Urinary bladder (tissue), 4 donors: ENCODE measurements around the gene UTF1. TPM values are rescaled to one million over a fixed set of nuclear protein-coding genes. Genes with fewer than 3 reads are reported as not detected.
"Not testable (repeated sequence)": the region's sequence is repeated elsewhere in the genome, so short reads cannot be mapped to it uniquely, and the experiment has no call there.

Experiments
- DNase-seq: peaks from one replicate; pipeline ENCODE4 v3.0.0-alpha.2; 2015; ENCODE audit errors: extremely low spot score
- H3K27ac ChIP-seq: one replicate; pipeline ENCODE4 v1.5.1; 2013; ENCODE audit warnings: low read depth, mild to moderate bottlenecking, moderate library complexity
- H3K36me3 ChIP-seq: one replicate; pipeline ENCODE4 v1.6.1; 2013; ENCODE audit warnings: mild to moderate bottlenecking, moderate library complexity; ENCODE audit not compliant: insufficient read depth
- H3K4me1 ChIP-seq: one replicate; pipeline ENCODE4 v1.6.1; 2013; ENCODE audit warnings: mild to moderate bottlenecking, moderate library complexity; ENCODE audit not compliant: insufficient read depth
- H3K4me3 ChIP-seq: one replicate; pipeline ENCODE4 v1.5.1; 2013; ENCODE audit warnings: low read depth, low read length
- WGBS: extraction: QIAGEN DNeasy Blood & Tissue Kit; methylation state at CpG from one replicate; pipeline ENCODE4 v1.1.7; 2013; 5-methylcytosine and 5-hydroxymethylcytosine counted together
- polyA plus RNA-seq: library from polyadenylated mRNA; stranded (reverse); fragments of 200-250 nt; gene quantifications from one replicate; pipeline ENCODE4 v1.2.3, GENCODE V29; 2013
- total RNA-seq: library from RNA; depleted of rRNA; stranded (reverse); fragments of >200 nt; gene quantifications from one replicate; pipeline ENCODE4 v1.2.3, GENCODE V29; 2014
- donor health status: healthy with polysubstance abuse.
- donor health status: healthy.

Gene UTF1
- total and polyA plus RNA-seq, 2 donors, result not detected

DNA sequence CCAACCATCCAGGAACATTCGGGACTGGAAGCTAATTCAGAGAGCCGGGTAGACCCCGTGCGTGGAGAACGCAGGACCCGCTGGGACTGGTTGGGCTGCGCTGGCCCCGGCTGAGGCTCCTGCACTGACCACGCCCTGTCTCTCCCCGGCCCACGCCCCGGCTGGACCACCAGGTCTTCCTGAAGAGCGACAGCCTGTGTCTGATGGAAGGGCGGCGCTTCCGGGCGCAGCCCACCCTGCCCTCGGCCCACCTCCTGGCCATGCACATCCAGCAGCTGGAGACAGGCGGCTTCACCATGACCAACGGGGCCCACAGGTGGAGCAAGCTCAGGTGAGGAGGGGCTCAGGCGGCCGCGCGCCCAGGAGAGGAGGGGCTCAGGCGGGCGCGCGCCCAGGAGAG is 10.2 kb upstream of the UTF1 start:
- Histone ChIP-seq H3K27ac (no peak overlapping the region), H3K36me3 (no peaks in the 10 kb centered on the region), H3K4me1 (no peaks in the 10 kb centered on the region), H3K4me3 (no peak overlapping the region)
- 12% methylated on average over 28 of the region's 28 CpGs for WGBS
- DNase-seq, result no peak

GRCh38 chr10:133221331-133221730 is 8.7 kb upstream of the UTF1 start:
- H3K4me1 ChIP-seq, result no peaks in the 10 kb centered on the region
- no peaks in the 10 kb centered on the region for H3K36me3 ChIP-seq
- H3K27ac ChIP-seq, result no peak overlapping the region
- H3K4me3 ChIP-seq, result no peak overlapping the region
- DNase-seq, result no peak
- 91% methylated on average over 11 of the region's 11 CpGs for WGBS

- H3K4me1 ChIP-seq, H3K36me3 ChIP-seq, H3K27ac ChIP-seq, H3K4me3 ChIP-seq, DNase-seq: not testable (repeated sequence)
- 85% methylated on average over 17 of the region's 22 CpGs for WGBS
These were observed 8.3 kb upstream of the UTF1 start for GRCh38 chr10:133221756-133222155.

DNA sequence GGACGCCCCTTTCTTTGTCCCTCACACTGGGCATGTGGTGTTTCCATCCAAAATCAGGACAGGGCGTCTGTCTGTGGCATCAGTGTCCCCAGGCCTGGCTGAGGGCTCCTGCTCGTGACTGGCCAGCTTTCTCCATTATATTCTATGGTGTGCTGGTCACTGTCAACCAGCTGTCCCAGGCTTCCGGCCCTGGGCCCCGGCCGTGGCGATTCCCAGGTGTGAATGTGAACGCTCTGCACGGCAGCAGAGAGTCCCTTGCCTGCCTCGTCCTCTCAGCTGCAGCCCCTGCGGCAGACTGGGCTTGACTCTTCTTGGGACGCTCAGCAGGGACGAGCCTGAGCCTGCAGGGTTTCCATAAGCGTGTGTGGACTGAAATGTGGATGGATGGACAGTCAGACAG is 5.9 kb upstream of the UTF1 start:
- Histone ChIP-seq H3K36me3 (no peaks in the 10 kb centered on the region), H3K4me3 (no peak overlapping the region), H3K4me1 (no peaks in the 10 kb centered on the region), H3K27ac (no peak overlapping the region)
- DNase-seq, result no peak
- WGBS, result 61% methylated on average over 14 of the region's 14 CpGs

DNA sequence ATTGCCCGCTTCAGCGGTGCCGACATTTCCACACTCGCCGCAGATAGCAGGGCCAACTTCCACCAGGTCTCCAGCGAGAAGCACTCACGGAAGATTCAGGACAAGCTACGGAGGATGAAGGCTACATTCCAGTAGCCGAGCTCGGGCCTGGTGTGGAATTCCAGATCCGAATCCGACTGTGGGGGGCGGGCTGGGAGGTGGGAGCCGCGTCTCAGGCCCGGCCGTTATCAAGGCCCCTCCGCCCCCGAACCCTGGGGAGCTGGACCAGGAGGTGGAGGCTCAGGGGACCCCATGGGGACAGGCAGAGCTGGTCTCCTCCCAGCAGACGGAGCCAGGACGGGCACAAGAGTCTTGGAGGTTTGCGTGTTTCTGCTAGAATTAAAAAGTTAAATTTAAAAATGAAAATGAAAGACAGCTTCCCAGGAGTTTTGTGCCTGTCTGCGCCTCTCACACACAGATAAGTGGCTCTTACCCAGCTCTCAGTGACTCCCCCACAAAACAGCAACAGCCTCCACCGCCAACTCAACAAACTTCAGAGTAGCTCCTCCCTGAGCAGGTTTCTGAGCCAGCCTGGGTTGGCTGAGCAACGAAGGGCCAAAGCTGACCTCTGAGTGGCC is 5.2 kb upstream of the UTF1 start:
- no peaks in the 10 kb centered on the region for H3K36me3 ChIP-seq
- 71% methylated on average over 25 of the region's 25 CpGs for WGBS
- no peaks in the 10 kb centered on the region for H3K4me1 ChIP-seq
- no peak overlapping the region for H3K27ac ChIP-seq
- no peak overlapping the region for H3K4me3 ChIP-seq
- no peak for DNase-seq

GRCh38 chr10:133225707-133226191 is 4.3 kb upstream of the UTF1 start:
- 82% methylated on average over 23 of the region's 23 CpGs for WGBS
- H3K27ac ChIP-seq, result no peak overlapping the region
- H3K36me3 ChIP-seq, result no peaks in the 10 kb centered on the region
- DNase-seq, result no peak
- no peaks in the 10 kb centered on the region for H3K4me1 ChIP-seq
- H3K4me3 ChIP-seq, result no peak overlapping the region

DNA sequence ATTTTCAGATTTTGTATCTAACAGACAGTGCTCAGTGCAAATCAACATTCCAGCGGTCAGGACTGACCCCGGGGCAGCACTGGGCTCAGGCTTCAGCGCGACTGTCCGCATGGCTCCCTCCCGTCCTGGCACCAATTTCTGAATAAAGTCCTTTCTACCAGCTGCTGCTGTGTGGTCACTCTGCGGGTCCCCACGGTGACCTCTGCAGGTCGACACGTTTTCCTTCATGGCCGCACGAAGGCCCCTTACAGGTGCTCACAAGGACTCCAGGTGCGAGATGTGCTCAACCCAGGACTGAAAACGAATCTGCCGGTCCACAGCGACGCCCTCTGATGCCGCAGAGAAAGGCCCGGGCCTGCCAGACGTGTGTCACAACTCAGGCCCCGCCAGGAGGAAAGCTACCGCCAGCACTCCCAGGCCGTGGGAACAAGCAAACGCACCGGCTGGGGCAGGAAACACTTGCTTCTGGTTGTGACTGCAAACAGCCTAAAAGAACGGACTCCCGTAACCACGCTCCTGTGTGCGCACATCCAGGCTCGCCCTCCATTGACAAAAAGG is 3.7 kb upstream of the UTF1 start:
- H3K4me3 ChIP-seq, result no peak overlapping the region
- H3K36me3 ChIP-seq, result no peaks in the 10 kb centered on the region
- no peak for DNase-seq
- no peak overlapping the region for H3K27ac ChIP-seq
- no peaks in the 10 kb centered on the region for H3K4me1 ChIP-seq
- WGBS, result 61% methylated on average over 30 of the region's 30 CpGs

DNA sequence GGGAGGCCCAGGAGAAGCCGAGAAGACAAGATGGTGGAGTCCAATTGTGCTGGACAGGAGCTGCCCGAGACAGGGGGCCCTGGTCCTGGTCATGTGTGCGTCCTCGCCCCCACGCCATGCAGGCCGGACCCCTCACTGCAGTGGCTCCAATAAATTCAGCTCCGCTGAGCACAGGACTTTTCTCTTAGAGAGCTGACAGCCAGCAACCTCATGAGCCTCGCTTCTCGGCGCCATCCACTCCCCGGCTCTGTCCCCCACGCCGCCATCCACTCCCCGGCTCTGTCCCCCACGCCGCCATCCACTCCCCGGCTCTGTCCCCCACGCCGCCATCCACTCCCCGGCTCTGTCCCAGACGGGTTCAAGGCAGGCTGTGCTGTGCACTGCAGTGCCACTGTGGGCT is 2.8 kb upstream of the UTF1 start:
- H3K4me3 ChIP-seq, result no peak overlapping the region
- no peak for DNase-seq

DNA sequence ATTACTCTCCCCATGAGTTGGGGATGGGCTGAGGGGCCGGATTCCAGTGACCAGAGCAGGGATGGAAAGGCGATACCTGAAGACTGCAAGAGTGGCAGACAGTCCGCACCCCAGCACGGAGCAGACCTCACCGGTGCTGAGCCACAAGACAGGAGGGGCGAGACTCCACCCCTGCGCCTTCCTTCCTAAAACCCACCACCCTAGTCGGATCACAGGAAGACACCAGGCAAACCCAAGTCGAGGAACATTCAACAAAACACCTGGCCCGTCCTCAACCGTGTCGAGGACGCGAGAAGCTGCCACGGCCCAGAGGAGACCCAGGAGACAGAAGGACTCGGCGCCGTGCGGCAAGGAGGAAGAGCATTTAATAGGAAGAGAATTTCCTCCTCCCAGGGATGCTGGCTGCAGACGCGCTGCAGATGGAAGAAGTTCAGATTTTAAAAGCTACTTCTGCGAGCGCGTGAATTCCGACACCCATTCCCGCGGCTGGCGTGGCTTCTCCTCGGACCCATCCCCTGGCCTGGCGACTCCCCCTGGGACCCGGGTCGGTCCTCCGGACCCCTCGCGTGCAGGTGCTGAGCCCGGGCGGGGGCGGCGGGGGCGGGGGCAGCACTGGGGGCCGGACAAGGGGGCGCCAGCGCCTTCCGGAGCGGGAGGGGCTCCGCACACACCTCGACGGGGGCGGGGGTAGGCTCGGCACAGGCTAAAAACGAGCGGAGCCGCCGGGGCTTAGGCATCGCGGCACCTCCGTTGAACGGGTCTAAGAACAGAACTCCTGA is 563 bp upstream of the UTF1 start:
- no peak for DNase-seq
- 4% methylated on average over 58 of the region's 58 CpGs for WGBS
- H3K4me3 ChIP-seq, result no peak overlapping the region
- H3K36me3 ChIP-seq, result no peaks in the 10 kb centered on the region
- H3K27ac ChIP-seq, result no peak overlapping the region
- H3K4me1 ChIP-seq, result no peaks in the 10 kb centered on the region

More for the DNA sequence above, 2.8 kb upstream of the UTF1 start:
- no peaks in the 10 kb centered on the region for H3K4me1 ChIP-seq
- WGBS, result 78% methylated on average over 21 of the region's 21 CpGs
- no peaks in the 10 kb centered on the region for H3K36me3 ChIP-seq
- no peak overlapping the region for H3K27ac ChIP-seq

GRCh38 chr10:133230387-133231195 is 574 bp downstream of the UTF1 start:
- H3K36me3 ChIP-seq, result no peaks in the 10 kb centered on the region
- H3K4me3 ChIP-seq, result no peak overlapping the region
- no peak for DNase-seq

GRCh38 chr10:133231244-133231945 is 1.4 kb downstream of the UTF1 start:
- Histone ChIP-seq H3K4me1 (no peaks in the 10 kb centered on the region), H3K36me3 (no peaks in the 10 kb centered on the region), H3K4me3 (no peak overlapping the region), H3K27ac (no peak overlapping the region)
- WGBS, result 17% methylated on average over 44 of the region's 44 CpGs
- no peak for DNase-seq

More at GRCh38 chr10:133230387-133231195, 574 bp downstream of the UTF1 start:
- Histone ChIP-seq H3K27ac (no peak overlapping the region), H3K4me1 (no peaks in the 10 kb centered on the region)
- WGBS, result 1% methylated on average over 122 of the region's 122 CpGs

DNA sequence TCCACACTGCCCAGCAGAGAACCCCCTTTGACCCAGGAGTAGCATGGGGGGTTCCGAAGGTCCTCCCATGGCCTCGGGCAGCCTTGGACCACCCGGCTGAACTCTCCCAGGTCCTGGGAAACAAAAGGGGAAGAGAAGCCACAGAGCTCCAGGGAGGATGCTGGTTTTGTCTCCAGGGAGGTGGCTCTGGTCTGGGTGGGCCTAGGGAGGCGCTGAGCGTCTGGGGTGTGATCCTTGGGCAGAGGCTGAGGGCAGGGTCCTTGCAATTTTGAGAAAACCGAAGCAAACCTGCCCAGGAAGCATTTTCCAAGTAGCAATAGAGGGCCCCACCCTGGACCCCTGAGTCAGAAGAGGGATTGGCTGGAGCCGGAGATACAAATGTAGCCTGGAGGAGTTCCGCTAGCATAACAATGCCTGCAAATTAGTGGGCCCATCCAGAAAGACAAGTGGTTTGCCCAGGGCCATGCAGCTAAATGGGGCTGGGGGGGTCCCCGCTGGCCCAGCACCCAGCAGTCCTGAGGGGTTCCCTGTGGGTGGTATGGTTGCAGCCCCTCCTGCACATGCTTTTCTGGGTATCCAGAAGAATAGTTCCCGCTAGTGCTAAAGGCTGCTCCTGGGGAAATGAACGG is 2.0 kb downstream of the UTF1 start:
- no peak for DNase-seq
- WGBS, result 40% methylated on average over 11 of the region's 11 CpGs
- H3K27ac ChIP-seq, result no peak overlapping the region

DNA sequence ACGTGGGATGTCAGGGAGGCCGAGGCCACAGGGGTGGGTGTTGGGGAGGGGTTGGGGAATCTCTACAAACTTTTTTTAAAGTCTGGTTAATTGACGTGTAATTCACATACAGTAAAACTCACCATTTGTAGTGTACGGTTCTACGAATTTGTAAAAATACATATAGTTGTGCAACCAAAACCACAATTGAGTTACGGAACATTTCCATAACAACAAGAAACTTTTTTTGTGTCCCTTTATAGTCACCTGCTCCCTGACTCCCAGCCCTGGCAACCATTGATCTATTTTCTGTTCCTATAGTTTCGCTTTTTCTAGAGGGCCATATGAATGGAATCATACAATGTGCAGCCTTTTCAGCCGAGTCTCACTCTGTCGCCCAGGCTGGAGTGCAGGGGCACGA is 4.8 kb downstream of the UTF1 start:
- 63% methylated on average over 7 of the region's 10 CpGs for WGBS
- not testable (repeated sequence) for H3K4me1 ChIP-seq, H3K27ac ChIP-seq, H3K36me3 ChIP-seq, DNase-seq, H3K4me3 ChIP-seq

More for the DNA sequence above, 2.0 kb downstream of the UTF1 start:
- Histone ChIP-seq H3K4me1 (no peaks in the 10 kb centered on the region), H3K4me3 (no peak overlapping the region), H3K36me3 (no peaks in the 10 kb centered on the region)
